DND-41 (cell line): ENCODE results near the gene CHTF18.

Source experiments
- ATAC-seq: fragments of 200-7000 bp; cut with Tn5 transposase; 3 replicates; pipeline ENCODE4 v1.9.1; 2021; ENCODE audit warnings: low read depth; ENCODE audit not compliant: insufficient read depth
- DNase-seq: peaks from one replicate; pipeline ENCODE4 v3.0.0-alpha.2; 2020
- H2AFZ ChIP-seq: 2 replicates; pipeline ENCODE4 v1.6.0; 2012; ENCODE audit warnings: low read depth, low read length
- H3K27ac ChIP-seq: 2 replicates; pipeline ENCODE4 v1.5.1; 2012; ENCODE audit warnings: low read length, inconsistent platforms
- H3K27me3 ChIP-seq: fragments of 200-600 bp; sonication (generic); 2 replicates; pipeline ENCODE4 v1.6.0; 2012; ENCODE audit warnings: low read length, mild to moderate bottlenecking, inconsistent platforms; ENCODE audit not compliant: insufficient read depth, poor library complexity
- H3K36me3 ChIP-seq: 2 replicates; pipeline ENCODE4 v1.5.1; 2012; ENCODE audit warnings: low read length, inconsistent platforms; ENCODE audit not compliant: insufficient read depth
- H3K4me1 ChIP-seq: 2 replicates; pipeline ENCODE4 v1.5.1; 2012; ENCODE audit warnings: mild to moderate bottlenecking, low read length; ENCODE audit not compliant: insufficient read depth
- H3K4me2 ChIP-seq: 2 replicates; pipeline ENCODE4 v1.6.0; 2012; ENCODE audit warnings: mild to moderate bottlenecking, moderate library complexity, low read length, inconsistent platforms; ENCODE audit not compliant: insufficient read depth
- H3K4me3 ChIP-seq, 2 experiments: fragments of 200-600 bp in 1 of 2; shearing (Covaris generic) in 1 of 2; 2 replicates each; pipeline ENCODE4 v1.5.1; 2012 to 2016; ENCODE audit warnings: inconsistent platforms in 2 of 2, low read length in 2 of 2, mild to moderate bottlenecking in 2 of 2, low read depth in 1 of 2, moderate library complexity in 1 of 2
- H3K79me2 ChIP-seq: 2 replicates; pipeline ENCODE4 v1.6.0; 2012; ENCODE audit warnings: low read length, inconsistent platforms; ENCODE audit not compliant: insufficient read depth
- H3K9ac ChIP-seq: 2 replicates; pipeline ENCODE4 v1.6.0; 2012; ENCODE audit warnings: low read depth, mild to moderate bottlenecking, inconsistent platforms, low read length, moderate library complexity
- H3K9me3 ChIP-seq: 2 replicates; pipeline ENCODE4 v1.5.1; 2012; ENCODE audit warnings: low read length, moderate library complexity, mild to moderate bottlenecking, inconsistent platforms; ENCODE audit not compliant: insufficient read depth, severe bottlenecking
- H4K20me1 ChIP-seq: 2 replicates; pipeline ENCODE4 v1.6.0; 2012; ENCODE audit warnings: low read length; ENCODE audit not compliant: insufficient read depth
- EZH2 ChIP-seq: IDR thresholded peaks from 3 replicates; pipeline ENCODE4 v1.6.1; 2012; ENCODE audit warnings: borderline replicate concordance, low read depth, mild to moderate bottlenecking, moderate library complexity, low read length, inconsistent platforms; ENCODE audit not compliant: severe bottlenecking
- TF ChIP-seq, protein P1 (sequence below): IDR thresholded peaks from 2 replicates; pipeline ENCODE4 v1.5.1; 2012; ENCODE audit warnings: borderline replicate concordance, low read length, moderate library complexity, mild to moderate bottlenecking; ENCODE audit not compliant: poor library complexity, severe bottlenecking; ENCODE audit errors: extremely low read depth

CHTF18 gene

GRCh38 chr16:749010-749409, 39.4 kb upstream of the CHTF18 start:
- H2AFZ ChIP-seq: no peak overlapping the region
- H3K36me3 ChIP-seq: no peaks in the 10 kb centered on the region
- H3K27ac ChIP-seq: no peak overlapping the region
- no peak overlapping the region for H3K4me3 ChIP-seq
- no peak overlapping the region for H3K9ac ChIP-seq
- H3K4me1 ChIP-seq: no peaks in the 10 kb centered on the region
- no peaks in the 10 kb centered on the region for H3K9me3 ChIP-seq
- ATAC-seq (no peak), DNase-seq (no peak)
- no peaks in the 10 kb centered on the region for H4K20me1 ChIP-seq
- TF ChIP-seq, protein P1, sequence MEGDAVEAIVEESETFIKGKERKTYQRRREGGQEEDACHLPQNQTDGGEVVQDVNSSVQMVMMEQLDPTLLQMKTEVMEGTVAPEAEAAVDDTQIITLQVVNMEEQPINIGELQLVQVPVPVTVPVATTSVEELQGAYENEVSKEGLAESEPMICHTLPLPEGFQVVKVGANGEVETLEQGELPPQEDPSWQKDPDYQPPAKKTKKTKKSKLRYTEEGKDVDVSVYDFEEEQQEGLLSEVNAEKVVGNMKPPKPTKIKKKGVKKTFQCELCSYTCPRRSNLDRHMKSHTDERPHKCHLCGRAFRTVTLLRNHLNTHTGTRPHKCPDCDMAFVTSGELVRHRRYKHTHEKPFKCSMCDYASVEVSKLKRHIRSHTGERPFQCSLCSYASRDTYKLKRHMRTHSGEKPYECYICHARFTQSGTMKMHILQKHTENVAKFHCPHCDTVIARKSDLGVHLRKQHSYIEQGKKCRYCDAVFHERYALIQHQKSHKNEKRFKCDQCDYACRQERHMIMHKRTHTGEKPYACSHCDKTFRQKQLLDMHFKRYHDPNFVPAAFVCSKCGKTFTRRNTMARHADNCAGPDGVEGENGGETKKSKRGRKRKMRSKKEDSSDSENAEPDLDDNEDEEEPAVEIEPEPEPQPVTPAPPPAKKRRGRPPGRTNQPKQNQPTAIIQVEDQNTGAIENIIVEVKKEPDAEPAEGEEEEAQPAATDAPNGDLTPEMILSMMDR: no peak
- TF ChIP-seq EZH2: no peak
- H3K4me2 ChIP-seq: no peak overlapping the region
- H3K79me2 ChIP-seq: no peaks in the 10 kb centered on the region
- no peaks in the 10 kb centered on the region for H3K27me3 ChIP-seq

DNA sequence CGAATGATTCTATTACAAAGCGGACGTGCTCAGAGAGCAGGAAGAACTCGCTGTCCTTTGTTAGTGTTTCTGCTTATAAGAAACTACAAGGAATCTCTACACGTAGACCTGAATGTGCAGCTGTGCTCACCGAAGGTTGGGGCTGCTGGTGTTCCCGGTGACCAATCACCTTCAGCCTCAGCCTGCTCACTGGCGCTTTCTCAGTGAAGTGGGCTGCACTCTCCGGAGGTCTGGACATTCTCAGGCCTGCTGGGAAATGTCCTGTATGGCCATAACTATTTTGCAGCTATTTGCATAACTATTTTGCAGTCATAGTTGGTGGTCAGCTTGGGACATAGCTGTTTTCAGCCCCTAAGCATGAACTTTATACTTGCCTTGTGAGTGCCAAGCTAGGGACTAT, 37.9 kb upstream of the CHTF18 start:
- no peaks in the 10 kb centered on the region for H4K20me1 ChIP-seq
- no peak overlapping the region for H3K4me2 ChIP-seq
- H2AFZ ChIP-seq: no peak overlapping the region
- no peak for TF ChIP-seq EZH2
- TF ChIP-seq, protein P1: no peak
- ATAC-seq: no peak
- DNase-seq: no peak
- H3K79me2 ChIP-seq: no peaks in the 10 kb centered on the region
- no peaks in the 10 kb centered on the region for H3K36me3 ChIP-seq
- H3K4me3 ChIP-seq: no peak overlapping the region
- no peak overlapping the region for H3K9ac ChIP-seq
- H3K4me1 ChIP-seq: no peaks in the 10 kb centered on the region
- H3K9me3 ChIP-seq: no peaks in the 10 kb centered on the region
- H3K27ac ChIP-seq: no peak overlapping the region
- no peaks in the 10 kb centered on the region for H3K27me3 ChIP-seq

GRCh38 chr16:751152-752006, 37.0 kb upstream of the CHTF18 start:
- Histone ChIP-seq H3K9ac (no peak overlapping the region), H3K4me2 (no peak overlapping the region), H3K9me3 (no peaks in the 10 kb centered on the region), H3K27me3 (no peaks in the 10 kb centered on the region), H3K27ac (no peak overlapping the region), H2AFZ (no peak overlapping the region), H3K36me3 (no peaks in the 10 kb centered on the region), H3K4me3 (no peak overlapping the region), H3K4me1 (no peaks in the 10 kb centered on the region), H3K79me2 (no peaks in the 10 kb centered on the region), H4K20me1 (no peaks in the 10 kb centered on the region)
- ATAC-seq: no peak
- no peak for DNase-seq
- TF ChIP-seq, protein P1: no peak
- TF ChIP-seq EZH2: no peak
